Measurements from ENCODE around the gene FAM118B.

- no peak for TF ChIP-seq CTCF (conservative IDR thresholded peaks at IDR 0.05 in 1 of 2, IDR thresholded peaks at IDR 0.05 in 1 of 2; ENCODE audit: low read depth in 1 of 2, low read length in 2 of 2)
- TF ChIP-seq EZH2 (IDR thresholded peaks at IDR 0.05; ENCODE audit: low read length, missing control alignments) = no peak
These were observed 2.9 kb downstream of the FAM118B start for GRCh38 chr11:126214441-126214840.
